B cell (primary cell): Measurements from ENCODE around the gene GGNBP2. TPM values are rescaled to one million over a fixed set of nuclear protein-coding genes. Genes with fewer than 3 reads are reported as not detected.

Source experiments
- ATAC-seq: fragments of 200-7000 bp; cut with Tn5 transposase; one replicate; pipeline ENCODE4 v1.10.0; 2021; ENCODE audit warnings: low read depth, mild to moderate bottlenecking, moderate number of reproducible peaks, moderate library complexity
- CTCF ChIA-PET: fragments of 350-600 bp; sonication (Branson Sonifier 250); formaldehyde crosslinking; loops from one replicate; lab custom pipeline; 2021; ENCODE audit warnings: antibody characterized with exemption, inconsistent platforms; lab: Charles Lee
- POLR2A ChIA-PET: fragments of 350-600 bp; sonication (Branson Sonifier 250); formaldehyde crosslinking; loops from one replicate; lab custom pipeline; 2021; ENCODE audit warnings: antibody characterized with exemption; lab: Charles Lee
- DNase-seq: peaks from one replicate; pipeline ENCODE4 v3.0.0; 2013
- H2AFZ ChIP-seq: 2 replicates; pipeline ENCODE4 v1.6.1; 2012; ENCODE audit warnings: mild to moderate bottlenecking, low read depth, low read length; ENCODE audit not compliant: insufficient read depth, poor library complexity, severe bottlenecking
- H3K27ac ChIP-seq, 2 donors: 1 replicate in 1 of 2; 2 replicates in 1 of 2; pipeline ENCODE4 v1.5.1; 2012 to 2013; ENCODE audit warnings: low read length in 2 of 2, mild to moderate bottlenecking in 2 of 2, moderate library complexity in 1 of 2
- H3K27me3 ChIP-seq, 4 experiments: fragments of 200-600 bp in 1 of 4; sonication (generic) in 1 of 4; replicated peaks in 1 of 4; 1 replicate in 2 of 4; 2 replicates in 2 of 4; pipeline versions ENCODE4 v1.6.1 to v1.7.0; 2013 to 2016; ENCODE audit warnings: low read length in 3 of 4, mild to moderate bottlenecking in 2 of 4, mixed read lengths in 1 of 4, moderate library complexity in 1 of 4; ENCODE audit not compliant: insufficient read depth in 4 of 4, control insufficient read depth in 3 of 4; ENCODE audit errors: control extremely low read depth in 1 of 4
- H3K36me3 ChIP-seq, 2 experiments: replicated peaks in 1 of 2; 1 replicate in 1 of 2; 2 replicates in 1 of 2; pipeline versions ENCODE4 v1.6.1 to v1.7.1; 2013; ENCODE audit warnings: low read length in 1 of 2; ENCODE audit not compliant: insufficient read depth in 2 of 2, control insufficient read depth in 1 of 2; ENCODE audit errors: control extremely low read depth in 1 of 2, extremely low read depth in 1 of 2
- H3K4me1 ChIP-seq, 2 donors: fragments of 200-600 bp in 1 of 2; sonication (generic) in 1 of 2; 1 replicate in 1 of 2; 2 replicates in 1 of 2; pipeline versions ENCODE4 v1.5.1 to v1.6.1; 2013 to 2017; ENCODE audit warnings: low read length in 2 of 2; ENCODE audit not compliant: control insufficient read depth in 2 of 2, insufficient read depth in 2 of 2
- H3K4me2 ChIP-seq: replicated peaks from 2 replicates; pipeline ENCODE3; 2012; ENCODE audit warnings: mild to moderate bottlenecking, low read depth, low read length; ENCODE audit not compliant: poor library complexity, severe bottlenecking
- H3K4me3 ChIP-seq, 5 experiments: fragments of 200-600 bp in 1 of 5; sonication (generic) in 1 of 5; 1 replicate in 3 of 5; 2 replicates in 2 of 5; pipeline versions ENCODE4 v1.5.1 to v1.7.0; 2011 to 2016; ENCODE audit warnings: low read length in 4 of 5, mild to moderate bottlenecking in 4 of 5, low read depth in 2 of 5, control low read depth in 1 of 5, moderate library complexity in 1 of 5; ENCODE audit not compliant: insufficient read depth in 1 of 5; ENCODE audit errors: control extremely low read depth in 1 of 5, extremely low read depth in 1 of 5
- H3K79me2 ChIP-seq: fragments of 200-600 bp; sonication (generic); one replicate; pipeline ENCODE4 v1.6.0; 2016; ENCODE audit warnings: low read length; ENCODE audit not compliant: control insufficient read depth, insufficient read depth
- H3K9ac ChIP-seq: fragments of 200-600 bp; sonication (generic); 2 replicates; pipeline ENCODE4 v1.6.1; 2017; ENCODE audit warnings: mild to moderate bottlenecking, low read length, moderate library complexity
- H3K9me3 ChIP-seq, 3 donors: one replicate each; pipeline versions ENCODE4 v1.6.1 to v1.7.1; 2013; ENCODE audit warnings: low read length in 2 of 3; ENCODE audit not compliant: control insufficient read depth in 2 of 3, insufficient read depth in 1 of 3; ENCODE audit errors: control extremely low read depth in 1 of 3
- H4K20me1 ChIP-seq: 2 replicates; pipeline ENCODE4 v1.6.0; 2012; ENCODE audit warnings: mild to moderate bottlenecking, low read length; ENCODE audit not compliant: insufficient read depth, control insufficient read depth, poor library complexity, severe bottlenecking
- H3K27ac Mint-ChIP-seq: one replicate; pipeline ENCODE4 v1.8.0; 2021; ENCODE audit warnings: mixed read lengths
- H3K27me3 Mint-ChIP-seq: one replicate; pipeline ENCODE4 v1.8.0; 2021; ENCODE audit warnings: mixed read lengths
- H3K4me1 Mint-ChIP-seq: one replicate; pipeline ENCODE4 v1.8.0; 2021; ENCODE audit warnings: mixed read lengths
- H3K4me3 Mint-ChIP-seq: one replicate; pipeline ENCODE4 v1.8.0; 2021; ENCODE audit warnings: mixed read lengths
- H3K9me3 Mint-ChIP-seq: one replicate; pipeline ENCODE4 v1.8.0; 2022; ENCODE audit warnings: mixed read lengths; ENCODE audit not compliant: insufficient read depth
- EZH2 ChIP-seq: IDR thresholded peaks from 2 replicates; pipeline ENCODE4 v1.6.1; 2012; ENCODE audit warnings: borderline replicate concordance, low read depth, mild to moderate bottlenecking, moderate library complexity, low read length; ENCODE audit not compliant: insufficient read depth, poor library complexity, severe bottlenecking
- WGBS: methylation state at CpG from one replicate; pipeline ENCODE4 v1.1.5; 2013; ENCODE audit warnings: missing lambda C conversion rate; ENCODE audit not compliant: insufficient coverage; 5-methylcytosine and 5-hydroxymethylcytosine counted together
- intact Hi-C: fragments of 100-400 bp; cut with micrococcal nuclease; formaldehyde crosslinking; loops from one replicate; pipeline ENCODE4 v1.10.0; 2022
- polyA plus RNA-seq: library from polyadenylated mRNA; depleted of rRNA; stranded (reverse); fragments of >200 nt; gene quantifications from 2 replicates; pipeline ENCODE4 v1.2.3, GENCODE V29; 2012
- total RNA-seq, 2 donors: library from RNA; stranded (reverse); fragments of 120-200 nt in 1 of 2; gene quantifications; 1 replicate in 1 of 2; 2 replicates in 1 of 2; pipeline versions ENCODE4 v1.2.3 to v1.2.4, GENCODE V29; 2013 to 2022
- TF ChIP-seq, protein P1 (sequence below): fragments of 200-600 bp; IDR thresholded peaks from one replicate; pipeline ENCODE4 v1.8.0; 2022; ENCODE audit warnings: antibody characterized with exemption, mild to moderate bottlenecking

Gene GGNBP2
- total and polyA plus RNA-seq, 2 donors (not counting 1 experiment from before 2014, with no cell fraction given): 107 to 137 TPM

DNA sequence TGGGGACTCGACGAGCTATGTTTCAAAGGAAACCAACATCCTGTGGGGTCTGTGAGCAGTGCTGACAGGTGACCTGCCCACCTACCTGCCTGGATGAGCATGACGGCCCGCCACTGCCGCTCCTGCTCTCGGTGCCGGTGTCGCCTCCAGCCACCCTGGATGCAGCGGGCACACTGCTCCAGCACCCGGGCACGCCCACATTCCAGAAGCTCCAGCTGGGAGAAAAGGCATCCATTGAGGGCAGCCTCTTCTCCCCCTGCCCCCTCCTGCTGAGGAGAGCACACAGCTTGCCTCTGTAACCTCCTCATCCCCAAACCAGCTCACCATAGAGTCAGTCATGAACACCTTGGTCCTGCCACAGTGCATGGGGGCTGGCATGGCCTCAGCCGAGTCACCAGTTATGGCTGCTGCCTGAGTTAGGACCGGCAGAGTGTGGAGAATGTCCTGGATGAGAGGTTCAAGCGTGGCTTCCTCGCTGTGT, 43.9 kb upstream of the GGNBP2 start:
- H3K27ac ChIP-seq: no peak overlapping the region

GRCh38 chr17:36501351-36501750, 43.4 kb upstream of the GGNBP2 start:
- H3K27ac ChIP-seq: no peak overlapping the region
- H4K20me1 ChIP-seq: no peaks in the 10 kb centered on the region
- ATAC-seq (no peak), DNase-seq (no peak)
- ChIA-PET CTCF (no interaction called here), POLR2A (no interaction called here)
- H3K36me3 ChIP-seq: peaks cover 0 to 52% of the 10 kb centered on the region in 2 experiments
- H3K79me2 ChIP-seq: no peaks in the 10 kb centered on the region
- intact Hi-C loops: no loop called here
- Mint-ChIP-seq H3K4me3 (no peak overlapping the region), H3K27ac (no peak overlapping the region), H3K4me1 (no peaks in the 10 kb centered on the region), H3K9me3 (no peaks in the 10 kb centered on the region), H3K27me3 (no peaks in the 10 kb centered on the region)
- no peak overlapping the region for H3K9ac ChIP-seq
- no peak overlapping the region for H3K4me2 ChIP-seq
- H3K4me1 ChIP-seq: no peaks in the 10 kb centered on the region
- WGBS: 100% methylated on average over 2 of the region's 3 CpGs
- no peaks in the 10 kb centered on the region for H3K27me3 ChIP-seq
- no peak overlapping the region for H2AFZ ChIP-seq
- TF ChIP-seq EZH2: no peak
- TF ChIP-seq, protein P1, sequence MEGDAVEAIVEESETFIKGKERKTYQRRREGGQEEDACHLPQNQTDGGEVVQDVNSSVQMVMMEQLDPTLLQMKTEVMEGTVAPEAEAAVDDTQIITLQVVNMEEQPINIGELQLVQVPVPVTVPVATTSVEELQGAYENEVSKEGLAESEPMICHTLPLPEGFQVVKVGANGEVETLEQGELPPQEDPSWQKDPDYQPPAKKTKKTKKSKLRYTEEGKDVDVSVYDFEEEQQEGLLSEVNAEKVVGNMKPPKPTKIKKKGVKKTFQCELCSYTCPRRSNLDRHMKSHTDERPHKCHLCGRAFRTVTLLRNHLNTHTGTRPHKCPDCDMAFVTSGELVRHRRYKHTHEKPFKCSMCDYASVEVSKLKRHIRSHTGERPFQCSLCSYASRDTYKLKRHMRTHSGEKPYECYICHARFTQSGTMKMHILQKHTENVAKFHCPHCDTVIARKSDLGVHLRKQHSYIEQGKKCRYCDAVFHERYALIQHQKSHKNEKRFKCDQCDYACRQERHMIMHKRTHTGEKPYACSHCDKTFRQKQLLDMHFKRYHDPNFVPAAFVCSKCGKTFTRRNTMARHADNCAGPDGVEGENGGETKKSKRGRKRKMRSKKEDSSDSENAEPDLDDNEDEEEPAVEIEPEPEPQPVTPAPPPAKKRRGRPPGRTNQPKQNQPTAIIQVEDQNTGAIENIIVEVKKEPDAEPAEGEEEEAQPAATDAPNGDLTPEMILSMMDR: no peak
- no peak overlapping the region for H3K4me3 ChIP-seq
- no peaks in the 10 kb centered on the region for H3K9me3 ChIP-seq

More for the DNA sequence above, 43.9 kb upstream of the GGNBP2 start:
- CTCF ChIA-PET: no interaction called here
- intact Hi-C loops: no loop called here
- no peaks in the 10 kb centered on the region for H3K9me3 ChIP-seq
- H4K20me1 ChIP-seq: no peaks in the 10 kb centered on the region
- no peak overlapping the region for H3K27ac Mint-ChIP-seq
- no peaks in the 10 kb centered on the region for H3K9me3 Mint-ChIP-seq
- no peaks in the 10 kb centered on the region for H3K27me3 Mint-ChIP-seq
- H3K27me3 ChIP-seq: no peaks in the 10 kb centered on the region
- H3K9ac ChIP-seq: no peak overlapping the region
- no peak for ATAC-seq
- no peak overlapping the region for H3K4me2 ChIP-seq
- no peaks in the 10 kb centered on the region for H3K4me1 ChIP-seq
- no peaks in the 10 kb centered on the region for H3K79me2 ChIP-seq
- no peak overlapping the region for H2AFZ ChIP-seq
- 97% methylated on average over 13 of the region's 15 CpGs for WGBS
- H3K4me3 Mint-ChIP-seq: no peak overlapping the region
- TF ChIP-seq, protein P1: no peak
- TF ChIP-seq EZH2: no peak
- POLR2A ChIA-PET: no interaction called here
- H3K4me1 Mint-ChIP-seq: no peaks in the 10 kb centered on the region
- H3K4me3 ChIP-seq: no peak overlapping the region
- no peak for DNase-seq
- H3K36me3 ChIP-seq: peaks cover 0 to 53% of the 10 kb centered on the region in 2 experiments
